ENCODE measurements around the gene ZNF74.
"Not testable (repeated sequence)": the region's sequence is repeated elsewhere in the genome, so short reads cannot be mapped to it uniquely, and the experiment has no call there.

GRCh38 chr22:20356906-20357305 lies 37.0 kb upstream of the ZNF74 start:
- not testable (repeated sequence) for TF ChIP-seq CTCF (IDR thresholded peaks at IDR 0.05); ZFX (IDR thresholded peaks at IDR 0.05; ENCODE audit: borderline replicate concordance)

All from 22Rv1 (cell line).